Measurements from ENCODE around the gene SLC36A4. TPM values are rescaled to one million over a fixed set of nuclear protein-coding genes. Genes with fewer than 3 reads are reported as not detected.

The SLC36A4 gene
- total RNA-seq, 1 experiment from 2014 or later = 28.2 TPM

- H3K27me3 ChIP-seq (replicated peaks; ENCODE audit: insufficient read depth, low read depth, low read length, poor library complexity) = no peaks in the 10 kb centered on the region
- no peak for TF ChIP-seq CTCF (conservative IDR thresholded peaks at IDR 0.05; ENCODE audit: low read depth, low read length)
- no peak for TF ChIP-seq EZH2 (IDR thresholded peaks at IDR 0.05; ENCODE audit: borderline replicate concordance, low read depth, low read length, poor library complexity, severe bottlenecking)
- H3K36me3 ChIP-seq (ENCODE audit: insufficient read depth, low read length, poor library complexity, severe bottlenecking) = peaks cover 5% of the 10 kb centered on the region
- ChIA-PET CTCF (no interaction called here), POLR2A (ENCODE audit: low non-redundant PET) (no interaction called here)
- H3K27ac ChIP-seq (ENCODE audit: low read depth, low read length, poor library complexity, severe bottlenecking) = no peak overlapping the region
- intact Hi-C loops (cut with micrococcal nuclease; ENCODE audit: unreplicated experiment) = no loop called here
- H3K9me3 ChIP-seq (ENCODE audit: low read depth, low read length, poor library complexity, severe bottlenecking) = no peaks in the 10 kb centered on the region
- no peaks in the 10 kb centered on the region for H3K4me1 ChIP-seq (ENCODE audit: insufficient read depth, low read length, poor library complexity, severe bottlenecking)
- H3K4me3 ChIP-seq (ENCODE audit: low read depth, low read length, poor library complexity, severe bottlenecking) = no peak overlapping the region
- DNase-seq (ENCODE audit: low spot score) = no peak
- BruUV-seq (replicated peaks) = no TSS peak
Observed at GRCh38 chr11:93169143-93169542, 28.6 kb downstream of the SLC36A4 start.

- Histone ChIP-seq H3K27me3 (replicated peaks; ENCODE audit: insufficient read depth, low read depth, low read length, poor library complexity) (no peaks in the 10 kb centered on the region), H3K36me3 (ENCODE audit: insufficient read depth, low read length, poor library complexity, severe bottlenecking) (peaks cover 5% of the 10 kb centered on the region), H3K4me3 (ENCODE audit: low read depth, low read length, poor library complexity, severe bottlenecking) (no peak overlapping the region), H3K27ac (ENCODE audit: low read depth, low read length, poor library complexity, severe bottlenecking) (no peak overlapping the region), H3K9me3 (ENCODE audit: low read depth, low read length, poor library complexity, severe bottlenecking) (no peaks in the 10 kb centered on the region), H3K4me1 (ENCODE audit: insufficient read depth, low read length, poor library complexity, severe bottlenecking) (no peaks in the 10 kb centered on the region)
- ChIA-PET CTCF (no interaction called here), POLR2A (ENCODE audit: low non-redundant PET) (no interaction called here)
- no peak for DNase-seq (ENCODE audit: low spot score)
- BruUV-seq (replicated peaks) = no TSS peak
- TF ChIP-seq CTCF (conservative IDR thresholded peaks at IDR 0.05; ENCODE audit: low read depth, low read length) (no peak), EZH2 (IDR thresholded peaks at IDR 0.05; ENCODE audit: borderline replicate concordance, low read depth, low read length, poor library complexity, severe bottlenecking) (no peak)
- intact Hi-C loops (cut with micrococcal nuclease; ENCODE audit: unreplicated experiment) = no loop called here
Observed at GRCh38 chr11:93166862-93167261, 30.9 kb downstream of the SLC36A4 start.

GRCh38 chr11:93166194-93166593 is 31.6 kb downstream of the SLC36A4 start:
- intact Hi-C loops (cut with micrococcal nuclease; ENCODE audit: unreplicated experiment) = no loop called here
- CTCF ChIA-PET = no interaction called here

More at GRCh38 chr11:93166194-93166593, 31.6 kb downstream of the SLC36A4 start:
- Histone ChIP-seq H3K27ac (ENCODE audit: low read depth, low read length, poor library complexity, severe bottlenecking) (no peak overlapping the region), H3K4me3 (ENCODE audit: low read depth, low read length, poor library complexity, severe bottlenecking) (no peak overlapping the region), H3K36me3 (ENCODE audit: insufficient read depth, low read length, poor library complexity, severe bottlenecking) (peaks cover 5% of the 10 kb centered on the region), H3K27me3 (replicated peaks; ENCODE audit: insufficient read depth, low read depth, low read length, poor library complexity) (no peaks in the 10 kb centered on the region), H3K4me1 (ENCODE audit: insufficient read depth, low read length, poor library complexity, severe bottlenecking) (no peaks in the 10 kb centered on the region), H3K9me3 (ENCODE audit: low read depth, low read length, poor library complexity, severe bottlenecking) (no peaks in the 10 kb centered on the region)
- POLR2A ChIA-PET (ENCODE audit: low non-redundant PET) = no interaction called here
- no TSS peak for BruUV-seq (replicated peaks)
- no peak for TF ChIP-seq EZH2 (IDR thresholded peaks at IDR 0.05; ENCODE audit: borderline replicate concordance, low read depth, low read length, poor library complexity, severe bottlenecking)
- no peak for TF ChIP-seq CTCF (conservative IDR thresholded peaks at IDR 0.05; ENCODE audit: low read depth, low read length)
- DNase-seq (ENCODE audit: low spot score) = no peak

All from A673 (cell line).